Fibroblast of lung (primary cell): ENCODE results near the gene MAPK4. TPM values are rescaled to one million over a fixed set of nuclear protein-coding genes. Genes with fewer than 3 reads are reported as not detected.

Experiments used
- DNase-seq, 2 donors: peaks; one replicate each; pipeline versions ENCODE4 v3.0.0 to v3.0.0-alpha.2; 2010; ENCODE audit warnings: low read depth in 2 of 2
- H2AFZ ChIP-seq: 2 replicates; pipeline ENCODE4 v1.5.1; 2012; ENCODE audit warnings: low read length, control low read depth, inconsistent platforms
- H3K27ac ChIP-seq: 2 replicates; pipeline ENCODE4 v1.5.1; 2011; ENCODE audit warnings: low read length, control low read depth; ENCODE audit not compliant: insufficient read depth
- H3K27me3 ChIP-seq: 2 replicates; pipeline ENCODE4 v1.5.1; 2011; ENCODE audit warnings: mild to moderate bottlenecking, low read length; ENCODE audit not compliant: control insufficient read depth, insufficient read depth
- H3K36me3 ChIP-seq: 2 replicates; pipeline ENCODE4 v1.5.1; 2011; ENCODE audit warnings: low read length; ENCODE audit not compliant: control insufficient read depth, insufficient read depth
- H3K4me1 ChIP-seq: 2 replicates; pipeline ENCODE4 v1.5.1; 2011; ENCODE audit warnings: low read length; ENCODE audit not compliant: control insufficient read depth, insufficient read depth; ENCODE audit errors: extremely low read depth
- H3K4me2 ChIP-seq: 2 replicates; pipeline ENCODE4 v1.5.1; 2011; ENCODE audit warnings: low read length, control low read depth; ENCODE audit not compliant: insufficient read depth; ENCODE audit errors: extremely low read depth
- H3K4me3 ChIP-seq, 4 experiments: fragments of 200-600 bp in 1 of 4; sonication (generic) in 1 of 4; replicated peaks in 1 of 4; 2 replicates each; pipeline ENCODE4 v1.5.1; 2011 to 2016; ENCODE audit warnings: low read length in 4 of 4, low read depth in 3 of 4, mild to moderate bottlenecking in 3 of 4, control low read depth in 2 of 4, inconsistent platforms in 1 of 4, mixed read lengths in 1 of 4; ENCODE audit not compliant: insufficient read depth in 1 of 4; ENCODE audit errors: control extremely low read depth in 1 of 4
- H3K79me2 ChIP-seq: 2 replicates; pipeline ENCODE4 v1.5.1; 2012; ENCODE audit warnings: mild to moderate bottlenecking, low read length, inconsistent platforms; ENCODE audit not compliant: control insufficient read depth, insufficient read depth
- H3K9ac ChIP-seq: 2 replicates; pipeline ENCODE4 v1.5.1; 2011; ENCODE audit warnings: mild to moderate bottlenecking, low read length, control low read depth; ENCODE audit not compliant: insufficient read depth
- H3K9me3 ChIP-seq: 2 replicates; pipeline ENCODE4 v1.5.1; 2012; ENCODE audit warnings: low read depth, low read length; ENCODE audit not compliant: control insufficient read depth, insufficient read depth
- H4K20me1 ChIP-seq: 2 replicates; pipeline ENCODE4 v1.5.1; 2011; ENCODE audit warnings: low read length; ENCODE audit not compliant: control insufficient read depth, insufficient read depth; ENCODE audit errors: extremely low read depth
- CTCF ChIP-seq, 2 donors: IDR thresholded peaks in 1 of 2; conservative IDR thresholded peaks in 1 of 2; 1 replicate in 1 of 2; 2 replicates in 1 of 2; pipeline ENCODE4 v1.5.1; 2011 to 2012; ENCODE audit warnings: low read length in 2 of 2, control low read depth in 1 of 2, inconsistent platforms in 1 of 2, low read depth in 1 of 2, mild to moderate bottlenecking in 1 of 2
- EZH2 ChIP-seq: IDR thresholded peaks from 2 replicates; pipeline ENCODE4 v1.5.1; 2012; ENCODE audit warnings: low read length, control low read depth, mild to moderate bottlenecking; ENCODE audit errors: missing control alignments
- polyA plus RNA-seq, 2 donors: library from polyadenylated mRNA; depleted of rRNA in 1 of 2; stranded (reverse) in 1 of 2; unstranded in 1 of 2; fragments of >200 nt; gene quantifications; 2 replicates each; pipeline ENCODE4 v1.2.1, GENCODE V29; 2011 to 2012; ENCODE audit warnings: missing spikeins in 1 of 2
- total RNA-seq: library from RNA; depleted of rRNA; stranded (reverse); fragments of >200 nt; gene quantifications from 2 replicates; pipeline ENCODE4 v1.2.1, GENCODE V29; 2014

Gene MAPK4
- total and polyA plus RNA-seq, 2 donors (not counting 1 experiment from before 2014, with no cell fraction given): not detected

GRCh38 chr18:50674307-50674980 lies 114.6 kb downstream of the MAPK4 start:
- Histone ChIP-seq H3K27ac (no peak overlapping the region), H3K79me2 (no peaks in the 10 kb centered on the region), H3K9ac (no peak overlapping the region), H3K4me3 (no peak overlapping the region), H3K4me2 (no peak overlapping the region), H2AFZ (no peak overlapping the region), H4K20me1 (no peaks in the 10 kb centered on the region), H3K4me1 (no peaks in the 10 kb centered on the region), H3K9me3 (no peaks in the 10 kb centered on the region), H3K27me3 (no peaks in the 10 kb centered on the region), H3K36me3 (no peaks in the 10 kb centered on the region)
- no peak for TF ChIP-seq EZH2
- no peak for TF ChIP-seq CTCF (conservative IDR thresholded peaks at IDR 0.05 in 1 of 2, IDR thresholded peaks at IDR 0.05 in 1 of 2; ENCODE audit: low read depth in 1 of 2, low read length in 2 of 2)
- DNase-seq: no peak

DNA sequence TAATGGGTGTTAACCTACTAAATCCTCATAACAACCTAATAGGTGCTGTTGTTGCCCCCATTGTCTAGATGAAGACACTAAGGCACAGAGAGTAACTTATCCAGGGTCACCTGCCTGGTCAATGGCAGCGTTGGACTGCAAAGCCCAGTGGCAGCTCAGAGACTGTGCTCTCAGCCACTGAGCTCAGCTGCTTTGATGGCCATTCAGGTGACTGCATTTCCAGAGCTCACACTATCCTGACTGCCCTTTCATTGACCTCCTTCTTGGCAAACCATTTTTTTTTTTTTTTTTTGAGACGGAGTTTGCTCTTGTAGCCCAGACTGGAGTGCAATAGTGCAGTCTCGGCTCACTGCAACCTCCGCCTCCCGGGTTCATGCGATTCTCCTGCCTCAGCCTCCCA lies 115.2 kb downstream of the MAPK4 start:
- Histone ChIP-seq H3K4me1 (no peaks in the 10 kb centered on the region), H3K9me3 (no peaks in the 10 kb centered on the region), H4K20me1 (no peaks in the 10 kb centered on the region), H3K27me3 (no peaks in the 10 kb centered on the region), H3K79me2 (no peaks in the 10 kb centered on the region), H3K4me2 (no peak overlapping the region), H2AFZ (no peak overlapping the region), H3K36me3 (no peaks in the 10 kb centered on the region), H3K27ac (no peak overlapping the region), H3K9ac (no peak overlapping the region), H3K4me3 (no peak overlapping the region)
- no peak for TF ChIP-seq EZH2
- no peak for TF ChIP-seq CTCF (conservative IDR thresholded peaks at IDR 0.05 in 1 of 2, IDR thresholded peaks at IDR 0.05 in 1 of 2; ENCODE audit: low read depth in 1 of 2, low read length in 2 of 2)
- DNase-seq: no peak

GRCh38 chr18:50678651-50679050 lies 118.8 kb downstream of the MAPK4 start:
- DNase-seq: no peak
- Histone ChIP-seq H3K9me3 (no peaks in the 10 kb centered on the region), H3K79me2 (no peaks in the 10 kb centered on the region), H4K20me1 (no peaks in the 10 kb centered on the region), H3K4me1 (no peaks in the 10 kb centered on the region), H3K9ac (no peak overlapping the region), H3K4me2 (no peak overlapping the region), H3K27ac (no peak overlapping the region), H3K36me3 (no peaks in the 10 kb centered on the region), H2AFZ (no peak overlapping the region), H3K4me3 (no peak overlapping the region), H3K27me3 (no peaks in the 10 kb centered on the region)
- TF ChIP-seq EZH2: no peak
- TF ChIP-seq CTCF (conservative IDR thresholded peaks at IDR 0.05 in 1 of 2, IDR thresholded peaks at IDR 0.05 in 1 of 2; ENCODE audit: low read depth in 1 of 2, low read length in 2 of 2): no peak
